ENCODE measurements around the gene DHRS4. TPM values are rescaled to one million over a fixed set of nuclear protein-coding genes. Genes with fewer than 3 reads are reported as not detected.
"Not testable (repeated sequence)": the region's sequence is repeated elsewhere in the genome, so short reads cannot be mapped to it uniquely, and the experiment has no call there.

The DHRS4 gene
- total RNA-seq, 2 experiments from 2014 or later = 20.8 to 22.5 TPM

DNA sequence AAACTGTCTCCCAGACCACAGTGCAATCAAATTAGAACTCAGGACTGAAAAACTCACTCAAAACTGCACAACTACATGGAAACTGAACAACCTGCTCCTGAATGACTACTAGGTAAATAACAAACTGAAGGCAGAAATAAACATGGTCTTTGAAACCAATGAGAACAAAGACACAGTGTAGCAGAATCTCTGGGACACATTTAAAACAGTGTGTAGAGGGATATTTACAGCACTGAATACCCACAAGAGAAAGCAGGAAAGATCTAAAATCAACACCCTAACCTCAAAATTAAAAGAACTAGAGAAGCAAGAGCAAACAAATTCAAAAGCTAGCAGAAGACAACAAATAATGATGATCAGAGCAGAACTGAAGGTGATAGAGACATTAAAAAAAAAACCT lies 20.5 kb downstream of the DHRS4 start:
- CTCF ChIA-PET, POLR2A ChIA-PET: not testable (repeated sequence)

DNA sequence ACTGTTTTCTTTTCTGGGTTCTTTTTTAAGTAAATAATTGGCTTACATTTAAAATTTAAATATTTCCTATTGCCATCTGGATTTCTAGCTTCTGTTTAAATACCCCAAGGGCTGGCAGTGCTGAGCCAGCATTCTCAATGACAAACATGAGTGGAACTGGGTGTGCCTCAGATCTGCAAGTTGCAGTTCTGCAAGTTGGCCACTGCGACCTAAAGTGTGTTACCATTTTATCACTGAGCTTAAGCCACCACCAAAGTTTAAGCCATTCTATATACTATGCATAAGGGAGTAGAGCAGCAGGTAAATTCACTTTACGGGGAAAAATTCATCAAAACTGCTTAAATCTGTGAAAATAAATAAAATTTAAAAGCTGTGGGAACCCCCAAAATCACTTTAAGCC lies 23.6 kb downstream of the DHRS4 start:
- CTCF ChIA-PET = interaction anchor here (0.7 kb wide), 1 partner anchor 184 kb away, joined by 3 read pairs; the partner anchor contains the start of gene IRF9
- POLR2A ChIA-PET = not testable (repeated sequence)

DNA sequence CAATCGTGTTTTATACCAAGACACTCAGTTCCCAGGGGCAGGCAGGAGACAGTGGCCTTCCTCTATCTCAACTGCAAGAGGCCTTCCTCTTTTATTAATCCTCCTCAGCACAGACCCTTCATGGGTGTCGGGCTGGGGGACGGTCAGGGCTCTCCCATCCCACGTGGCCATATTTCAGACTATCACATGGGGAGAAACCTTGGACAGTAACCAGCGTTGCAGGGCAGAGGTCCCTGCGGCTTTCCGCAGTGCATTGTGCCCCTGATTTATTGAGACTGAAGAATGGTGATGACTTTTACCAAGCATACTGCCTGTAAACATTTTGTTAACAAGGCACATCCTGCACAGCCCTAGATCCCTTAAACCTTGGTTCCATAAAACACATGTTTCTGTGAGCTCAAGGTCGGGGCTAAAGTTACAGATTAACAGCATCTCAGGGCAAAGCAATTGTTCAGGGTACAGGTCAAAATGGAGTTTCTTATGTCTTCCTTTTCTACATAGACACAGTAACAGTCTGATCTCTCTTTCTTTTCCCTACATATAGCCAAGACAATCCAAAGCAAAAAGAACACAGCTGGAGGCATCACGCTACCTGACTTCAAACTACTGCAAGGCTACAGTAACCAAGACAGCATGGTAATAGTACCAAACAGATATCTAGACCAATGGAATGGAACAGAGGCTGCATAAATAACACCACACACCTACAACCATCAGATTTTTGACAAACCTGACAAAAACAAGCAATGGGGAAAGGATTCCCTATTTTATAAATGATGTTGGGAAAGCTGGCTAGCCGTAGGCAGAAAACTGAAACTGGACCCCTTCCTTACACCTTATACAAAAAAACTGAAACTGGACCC lies 28.6 kb downstream of the DHRS4 start:
- CTCF ChIA-PET, POLR2A ChIA-PET: not testable (repeated sequence)

DNA sequence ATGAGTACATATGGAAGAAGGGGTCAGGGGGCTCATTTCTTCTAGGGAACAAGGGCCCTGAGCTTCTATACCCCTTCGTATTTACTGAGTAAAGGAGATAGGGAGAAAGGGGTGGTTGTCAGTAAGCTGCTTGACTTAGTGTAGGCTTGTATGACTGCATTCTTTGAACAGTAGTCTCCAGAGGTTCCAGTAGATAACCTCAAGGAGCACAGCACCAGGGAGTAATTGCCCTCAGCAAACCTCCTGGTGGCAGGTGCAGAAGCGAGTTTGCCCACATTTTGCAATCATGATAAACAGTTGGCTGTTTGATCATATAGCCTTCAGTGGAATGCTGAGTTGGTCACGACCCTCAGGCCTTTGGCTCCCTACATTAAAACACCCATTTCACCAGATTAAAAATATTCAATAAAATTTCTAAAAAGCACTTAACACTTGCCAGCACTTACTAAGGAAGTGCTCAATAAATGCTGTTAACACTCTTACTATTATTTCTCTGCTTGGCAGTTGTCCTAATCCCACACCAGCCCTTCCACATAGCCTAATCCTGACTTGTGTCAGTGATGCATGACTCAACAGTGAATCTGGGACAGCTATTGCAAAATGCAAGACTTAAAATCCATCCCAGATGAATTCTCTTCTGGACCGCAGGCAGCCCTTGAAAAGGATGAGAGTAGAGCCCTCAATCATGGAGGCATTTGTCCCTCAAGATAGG lies 31.5 kb downstream of the DHRS4 start:
- ChIA-PET POLR2A (no interaction called here), CTCF (no interaction called here)

DNA sequence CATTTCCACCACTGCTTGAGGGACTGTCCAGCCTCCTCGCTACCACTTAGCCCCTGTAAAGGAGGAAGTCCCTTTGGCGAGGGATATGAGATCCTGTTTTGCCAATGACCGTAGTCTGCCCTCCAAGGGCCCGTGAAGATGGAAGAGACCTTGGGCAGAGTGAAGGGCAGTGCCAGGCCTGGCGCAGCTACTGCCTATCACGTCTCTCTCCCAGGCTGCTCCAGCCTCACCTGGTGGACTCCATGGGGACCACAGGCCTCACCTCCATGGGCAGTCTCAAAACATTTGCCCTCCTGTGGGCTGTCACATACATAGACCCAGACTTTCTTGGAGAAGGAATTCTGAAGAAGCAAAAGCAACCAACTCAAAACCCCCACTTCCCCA lies 34.6 kb downstream of the DHRS4 start:
- POLR2A ChIA-PET = not testable (repeated sequence)
- CTCF ChIA-PET = interaction anchor here (0.6 to 1.3 kb wide), 2 partner anchors 121 to 443 kb away, joined by 4 read pairs; no protein-coding TSS in a partner anchor

DNA sequence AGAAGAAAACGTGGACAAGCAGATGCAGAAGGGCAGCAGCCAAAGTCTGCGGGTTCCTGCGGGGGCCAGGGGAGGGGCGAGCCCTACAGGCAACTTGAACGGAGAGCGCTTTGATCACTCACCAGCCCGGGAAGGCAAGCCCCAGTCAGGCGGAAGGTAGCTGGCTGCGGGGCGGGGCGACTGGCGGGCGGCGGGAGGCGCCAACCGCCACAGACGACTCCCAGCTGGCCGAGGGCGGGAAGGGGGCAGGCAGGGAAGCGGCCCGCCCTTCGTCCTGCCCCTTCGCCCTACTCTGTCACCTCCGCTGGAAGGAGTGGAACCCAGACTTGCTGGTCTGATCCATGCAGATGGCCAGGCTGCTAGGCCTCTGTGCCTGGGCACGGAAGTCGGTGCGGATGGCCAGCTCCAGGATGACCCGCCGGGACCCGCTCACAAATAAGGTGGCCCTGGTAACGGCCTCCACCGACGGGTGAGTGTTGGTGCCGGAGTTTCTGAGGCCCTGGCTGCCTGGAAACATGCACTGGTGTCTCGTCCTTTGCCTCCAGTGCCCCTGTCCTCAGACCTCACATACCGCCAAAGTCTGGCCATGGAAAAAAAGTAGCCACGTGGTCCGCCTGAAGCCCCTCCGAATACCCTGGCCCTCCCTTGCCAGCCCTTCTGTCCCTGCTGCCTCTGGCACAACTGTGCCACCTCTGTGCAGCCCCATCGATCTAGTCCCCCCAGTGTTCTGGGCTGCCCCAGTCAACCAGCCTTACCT lies 35.2 kb downstream of the DHRS4 start, which contains the start of gene DHRS4L2:
DHRS4L2 (plus strand) TSS at position 323 of the 757 bp plus-strand sequence; CDS start at position 342, 19 bp downstream.
- ChIA-PET CTCF (interaction anchor here (0.6 to 1.3 kb wide), 2 partner anchors 120 to 443 kb away, joined by 4 read pairs; no protein-coding TSS in a partner anchor), POLR2A (interaction anchor here (0.7 to 1.1 kb wide), 3 partner anchors 19 to 105 kb away, joined by 3 to 4 read pairs (median 3); partner anchors contain the start of genes CARMIL3 and PCK2)

DNA sequence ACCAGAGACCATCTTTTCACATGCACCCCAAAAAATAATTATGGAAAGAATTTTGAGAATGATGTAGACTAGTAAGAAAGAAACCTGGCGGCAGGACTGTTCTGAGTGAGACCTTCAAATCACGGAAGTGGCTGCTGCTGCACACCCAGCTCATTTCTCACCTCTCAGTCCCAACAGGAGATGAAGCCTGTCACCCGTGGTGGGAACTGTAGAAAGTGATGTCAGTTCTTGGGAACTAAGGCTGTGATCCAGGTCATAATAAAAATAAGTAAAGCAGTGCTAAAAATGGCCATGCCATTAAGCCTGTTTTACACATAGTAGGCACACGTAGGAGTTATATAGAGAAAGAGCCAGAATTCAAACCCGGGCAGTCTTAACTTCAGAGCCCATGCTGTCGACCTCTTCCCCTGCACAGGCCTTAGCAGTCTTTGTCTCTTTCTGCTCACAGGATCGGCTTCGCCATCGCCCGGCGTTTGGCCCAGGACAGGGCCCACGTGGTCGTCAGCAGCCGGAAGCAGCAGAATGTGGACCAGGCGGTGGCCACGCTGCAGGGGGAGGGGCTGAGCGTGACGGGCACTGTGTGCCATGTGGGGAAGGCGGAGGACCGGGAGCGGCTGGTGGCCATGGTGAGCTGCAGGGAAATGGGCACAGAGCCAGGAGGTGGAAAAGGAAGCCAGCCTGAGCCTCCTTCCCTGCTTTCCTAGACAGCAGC lies 36.3 kb downstream of the DHRS4 start:
- ChIA-PET CTCF (interaction anchor here (1.3 kb wide), 1 partner anchor 119 kb away, joined by 4 read pairs; no protein-coding TSS in a partner anchor), POLR2A (interaction anchor here (1.0 to 1.1 kb wide), 2 partner anchors 18 to 62 kb away, joined by 3 to 4 read pairs; partner anchors contain the start of gene CARMIL3)

DNA sequence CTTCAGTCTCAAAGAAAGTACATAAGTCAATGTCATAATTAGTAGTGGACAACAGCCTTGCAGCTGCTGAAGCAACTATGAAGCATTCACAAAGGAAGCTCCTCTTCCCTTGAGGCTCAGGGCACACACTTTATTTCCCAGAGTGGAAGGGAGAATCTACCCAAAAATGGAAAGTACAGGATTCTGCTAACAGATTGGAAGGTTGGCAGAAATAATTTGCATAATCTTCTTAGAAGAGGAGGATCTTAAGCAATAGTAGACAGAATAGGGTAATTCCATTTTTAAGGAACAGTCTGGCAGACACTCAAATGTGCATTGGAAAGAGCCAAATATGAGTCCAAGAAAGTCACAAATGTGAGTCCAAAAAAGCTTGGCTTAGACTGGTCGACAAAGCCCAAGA lies 37.4 kb downstream of the DHRS4 start:
- POLR2A ChIA-PET, CTCF ChIA-PET: not testable (repeated sequence)

DNA sequence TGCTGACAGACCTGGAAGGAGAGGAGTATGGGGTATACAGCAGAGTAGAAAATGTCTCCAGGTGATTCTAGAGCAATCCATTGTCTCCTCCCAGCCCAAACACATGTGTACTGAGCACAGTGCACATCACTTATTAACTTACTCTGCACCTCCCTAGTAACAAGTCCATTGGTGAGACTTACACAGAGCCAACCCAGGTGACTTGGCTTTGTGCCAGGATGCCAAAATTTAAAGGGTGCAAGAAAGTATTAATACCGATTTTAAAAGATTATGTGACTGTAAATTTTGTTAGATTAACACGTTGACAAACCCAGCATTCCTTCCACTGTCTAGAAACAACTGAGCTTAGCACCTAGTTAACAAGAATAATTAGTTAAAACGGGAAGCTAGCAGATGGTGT lies 39.5 kb downstream of the DHRS4 start:
- CTCF ChIA-PET, POLR2A ChIA-PET: not testable (repeated sequence)

DNA sequence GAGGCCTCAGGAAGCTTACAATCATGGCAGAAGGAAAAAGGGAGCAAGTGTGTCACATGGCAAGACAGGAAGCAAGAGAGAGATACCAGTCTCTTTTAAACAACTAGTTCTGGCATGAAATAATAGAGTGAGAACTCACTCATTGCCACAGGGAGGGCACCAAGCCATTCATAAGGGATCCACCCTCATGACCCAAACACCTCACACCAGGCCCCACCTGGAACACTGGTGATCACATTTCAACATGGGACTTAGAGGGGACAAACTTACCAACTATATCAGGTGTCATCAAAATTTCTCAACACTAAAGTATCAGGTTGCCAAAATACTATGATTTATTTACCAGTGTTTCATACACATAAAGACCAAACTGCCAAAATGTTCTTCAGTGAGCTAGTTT lies 42.4 kb downstream of the DHRS4 start:
- POLR2A ChIA-PET, CTCF ChIA-PET: not testable (repeated sequence)

DNA sequence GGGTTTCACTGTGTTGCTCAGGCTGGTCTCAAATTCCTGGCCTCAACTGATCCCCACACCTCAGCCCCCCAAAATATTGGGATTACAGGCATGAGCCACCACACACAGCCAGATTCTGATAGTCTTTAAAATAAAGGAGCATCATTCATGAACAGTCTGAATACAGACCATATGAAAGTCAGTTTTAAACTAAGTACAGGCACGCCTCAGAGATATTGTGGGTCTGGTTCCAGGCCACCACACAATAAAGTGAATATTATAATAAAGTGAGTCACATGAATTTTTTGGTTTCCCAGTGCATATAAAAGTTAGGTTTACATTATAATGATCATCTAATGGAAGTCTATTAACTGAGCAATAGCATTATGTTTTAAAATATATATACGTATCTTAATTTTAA lies 43.3 kb downstream of the DHRS4 start:
- POLR2A ChIA-PET, CTCF ChIA-PET: not testable (repeated sequence)

DNA sequence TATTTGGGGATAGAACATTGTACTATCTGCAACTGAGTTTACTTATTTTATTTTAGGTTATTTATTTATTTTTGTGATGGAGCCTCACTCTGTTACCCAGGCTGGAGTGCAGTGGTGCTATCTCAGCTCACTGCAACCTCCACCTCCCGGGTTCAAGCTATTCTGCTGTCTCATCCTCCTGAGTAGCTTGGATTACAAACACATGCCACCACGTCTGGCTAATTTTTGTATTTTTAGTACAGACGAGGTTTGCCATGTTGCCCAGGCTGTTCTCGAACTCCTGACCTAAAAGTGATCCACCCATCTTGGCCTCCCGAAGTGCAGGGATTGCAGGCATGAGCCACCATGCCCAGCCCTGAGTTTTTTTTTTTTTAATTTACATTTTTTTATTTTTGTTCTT lies 46.1 kb downstream of the DHRS4 start:
- CTCF ChIA-PET, POLR2A ChIA-PET: not testable (repeated sequence)

DNA sequence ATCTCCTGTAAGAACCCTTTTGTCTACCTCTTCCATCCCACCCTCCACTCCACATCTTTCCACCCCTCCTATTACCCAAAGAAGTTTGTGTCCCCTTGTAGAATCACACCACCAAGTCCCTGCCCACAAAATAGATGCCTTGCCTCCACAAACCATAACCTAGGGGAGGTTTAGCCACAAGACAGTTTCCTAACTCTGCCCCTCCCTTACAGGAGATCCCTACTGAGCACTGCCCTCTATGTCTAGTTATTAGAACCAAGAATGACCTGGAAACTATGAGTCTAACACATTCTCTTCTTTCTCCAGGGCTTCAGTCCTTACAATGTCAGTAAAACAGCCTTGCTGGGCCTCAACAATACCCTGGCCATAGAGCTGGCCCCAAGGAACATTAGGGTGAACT lies 47.5 kb downstream of the DHRS4 start:
- CTCF ChIA-PET, POLR2A ChIA-PET: not testable (repeated sequence)

DNA sequence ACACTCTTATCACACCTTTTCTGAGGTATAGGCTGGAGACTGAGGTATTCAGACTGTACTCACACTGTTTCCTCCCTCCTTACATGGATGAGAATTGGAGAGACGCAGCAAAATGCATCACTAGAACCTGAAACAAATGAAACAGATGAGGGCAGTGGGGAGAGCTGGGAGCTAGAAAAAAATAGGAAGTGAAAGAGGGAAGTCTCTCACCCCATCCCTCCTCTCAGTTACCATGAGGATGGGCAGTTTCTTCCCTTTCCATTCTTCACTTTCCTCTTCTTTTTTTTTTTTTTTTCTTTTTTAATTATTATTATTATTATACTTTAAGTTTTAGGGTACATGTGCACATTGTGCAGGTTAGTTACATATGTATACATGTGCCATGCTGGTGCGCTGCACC lies 48.1 kb downstream of the DHRS4 start:
- CTCF ChIA-PET, POLR2A ChIA-PET: not testable (repeated sequence)

DNA sequence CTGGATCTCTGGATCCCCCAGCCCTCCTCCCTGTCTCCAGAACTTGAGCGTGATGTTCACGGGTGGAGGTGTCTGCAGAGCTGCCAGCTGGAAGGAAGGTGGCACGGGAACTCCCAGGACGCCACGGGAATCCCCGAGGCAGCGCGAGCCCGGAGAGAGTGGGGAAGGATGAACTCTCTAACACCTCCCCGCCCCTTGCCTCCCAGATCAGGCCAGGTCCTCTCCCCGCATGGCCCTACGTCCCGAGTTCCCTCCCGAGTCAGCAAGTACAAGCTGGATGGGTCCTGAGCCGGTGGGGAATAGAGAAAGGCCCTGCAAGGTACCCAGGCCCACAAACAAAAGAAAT lies 52.9 kb downstream of the DHRS4 start:
- CTCF ChIA-PET, POLR2A ChIA-PET: not testable (repeated sequence)

DNA sequence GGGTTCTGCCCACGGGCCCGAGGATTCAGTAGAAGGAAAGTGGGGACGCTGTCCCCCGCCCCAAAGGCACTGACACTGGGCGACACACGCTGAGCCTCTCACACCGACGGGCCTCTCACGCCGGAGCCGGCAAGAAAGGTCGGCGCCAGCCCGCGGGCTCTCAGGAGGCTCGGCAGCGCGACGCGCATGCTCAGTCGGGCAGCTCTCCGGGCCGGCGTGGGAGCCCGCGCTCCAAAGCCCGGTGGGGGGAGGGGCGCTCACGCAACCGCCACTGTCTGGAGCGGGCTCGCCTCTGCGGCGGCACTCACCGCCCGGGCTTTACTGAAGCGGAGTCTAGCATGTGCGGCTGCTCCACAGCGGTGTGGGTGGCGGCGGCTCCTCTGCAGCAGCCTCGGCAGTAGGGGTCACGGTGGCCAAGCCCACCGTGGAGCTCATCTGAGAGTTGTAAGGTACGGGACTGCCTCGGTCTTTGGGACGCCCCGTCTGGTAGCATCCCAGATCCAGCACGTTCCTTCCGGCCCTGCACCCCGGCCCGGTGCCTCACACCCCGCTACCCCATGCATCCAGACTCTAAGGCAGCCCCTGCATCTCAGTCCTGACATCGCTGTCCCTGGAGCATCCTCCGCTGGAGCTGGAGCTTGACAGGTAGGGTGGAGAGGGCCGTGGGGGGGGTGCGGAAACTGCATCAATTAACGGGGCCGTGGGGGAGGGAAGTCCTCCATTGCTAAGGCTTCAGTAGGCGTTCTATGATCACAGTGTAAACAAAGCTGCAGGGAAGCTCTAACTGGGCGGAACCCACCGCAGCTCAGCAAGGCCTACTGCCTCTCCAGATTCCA lies 53.5 kb downstream of the DHRS4 start:
- CTCF ChIA-PET = not testable (repeated sequence)
- POLR2A ChIA-PET = interaction anchor here (0.7 kb wide), 1 partner anchor 18 kb away, joined by 3 read pairs; no protein-coding TSS in a partner anchor

DNA sequence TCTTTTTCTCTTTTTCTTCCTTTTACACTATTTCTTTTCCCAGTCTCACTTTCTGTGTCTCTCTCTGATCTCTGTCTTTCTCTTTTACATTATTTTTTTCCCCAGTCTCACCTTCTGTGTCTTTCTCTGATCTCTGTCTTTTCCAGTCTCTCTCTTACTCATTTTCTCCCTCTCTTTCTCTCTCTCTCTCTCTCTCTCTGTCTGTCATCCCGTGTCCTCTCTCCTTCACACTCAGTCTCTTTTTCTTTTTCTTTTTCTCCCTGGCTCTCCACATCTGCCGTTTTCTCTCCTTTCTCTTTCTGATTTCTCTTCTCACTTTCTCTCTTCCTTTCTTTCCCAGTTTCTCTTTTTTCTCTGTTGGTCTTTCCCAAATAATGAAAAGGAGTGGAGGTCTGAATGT lies 57.5 kb downstream of the DHRS4 start:
- ChIA-PET POLR2A (no interaction called here), CTCF (no interaction called here)

DNA sequence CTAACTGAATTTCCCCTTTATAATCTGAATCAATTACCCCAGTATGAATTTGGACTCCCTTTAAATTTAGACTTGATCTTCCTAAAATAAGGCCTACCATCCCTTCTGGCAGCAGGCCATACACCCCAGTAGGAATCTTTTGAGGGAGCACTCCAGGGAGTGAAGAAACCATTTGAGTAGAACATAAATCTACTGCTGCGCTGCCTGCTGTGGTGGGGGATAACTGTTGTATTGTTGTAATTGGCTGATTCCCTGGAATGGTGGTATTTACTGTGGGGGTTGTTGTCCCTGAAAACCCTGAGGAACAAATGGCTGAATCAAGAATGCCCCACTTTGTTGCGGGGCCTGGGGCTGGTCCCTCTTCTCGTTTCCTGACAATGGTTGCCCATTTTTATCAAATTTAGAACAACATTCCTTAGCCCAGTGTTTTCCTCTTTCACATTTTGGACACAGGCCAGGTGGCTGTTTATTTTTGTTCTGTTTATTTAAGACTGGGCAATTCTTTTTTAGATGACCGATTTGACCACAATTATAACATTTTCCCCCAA lies 59.2 kb downstream of the DHRS4 start:
- CTCF ChIA-PET, POLR2A ChIA-PET: not testable (repeated sequence)

Measured in activated CD8-positive, alpha-beta memory T cell treated with anti-CD3 and anti-CD28 coated beads for 36 hours (primary cell).